K562 (cell line): ENCODE measurements around the gene FOXP3. TPM values are rescaled to one million over a fixed set of nuclear protein-coding genes. Genes with fewer than 3 reads are reported as not detected.

Experiments
- BRF1 ChIP-seq: IDR thresholded peaks from 3 replicates; pipeline ENCODE4 v1.6.1; 2011; ENCODE audit warnings: borderline replicate concordance, mild to moderate bottlenecking; ENCODE audit not compliant: insufficient read length; ENCODE audit errors: extremely low read depth
- DIDO1 ChIP-seq: fragments of 450-650 bp; IDR thresholded peaks from 2 replicates; pipeline ENCODE4 v1.6.1; 2016; ENCODE audit warnings: low read depth, missing biosample characterization, missing genetic modification characterization
- KAT8 ChIP-seq: fragments of 450-650 bp; IDR thresholded peaks from 2 replicates; pipeline ENCODE4 v1.6.1; 2016; ENCODE audit warnings: low read depth, mild to moderate bottlenecking
- MAFF ChIP-seq: IDR thresholded peaks from 2 replicates; pipeline ENCODE4 v1.6.1; 2012; ENCODE audit warnings: low read length, improper control_type of control experiment
- MCM5 ChIP-seq: fragments of 450-650 bp; IDR thresholded peaks from 2 replicates; pipeline ENCODE4 v1.6.1; 2016; ENCODE audit warnings: low read depth
- NRF1 ChIP-seq, 2 experiments: fragments of 450-650 bp; IDR thresholded peaks in 1 of 2; conservative IDR thresholded peaks in 1 of 2; 2 replicates each; pipeline ENCODE4 v1.6.1; 2014; ENCODE audit warnings: mild to moderate bottlenecking in 2 of 2
- RBM22 ChIP-seq: fragments of 200-400 bp; formaldehyde crosslinking; IDR thresholded peaks from 2 replicates; pipeline ENCODE4 v1.6.1; 2018; ENCODE audit warnings: low read length, low read depth; ENCODE audit not compliant: poor library complexity, severe bottlenecking
- RFX7 ChIP-seq: fragments of 250-450 bp; sonication (Bioruptor Pico); IDR thresholded peaks from 2 replicates; pipeline ENCODE4 v1.5.1; 2021; ENCODE audit warnings: mild to moderate bottlenecking
- SP2 ChIP-seq: IDR thresholded peaks from 2 replicates; pipeline ENCODE4 v1.6.1; 2011; ENCODE audit warnings: mild to moderate bottlenecking, low read depth, low read length, moderate library complexity; ENCODE audit not compliant: poor library complexity, severe bottlenecking; ENCODE audit errors: extremely low read depth
- TAF1 ChIP-seq: IDR thresholded peaks from 2 replicates; pipeline ENCODE4 v1.6.1; 2011; ENCODE audit warnings: mild to moderate bottlenecking, low read length, moderate library complexity; ENCODE audit not compliant: insufficient read depth, control insufficient read depth, severe bottlenecking; ENCODE audit errors: extremely low read depth
- ZNF644 ChIP-seq: fragments of 200-800 bp; sonication (Bioruptor generic); IDR thresholded peaks from 2 replicates; pipeline ENCODE4 v1.6.1; 2016; ENCODE audit warnings: low read depth, missing genetic modification characterization, missing compliant biosample characterization
- polyA plus RNA-seq, 8 experiments: library from polyadenylated mRNA; depleted of rRNA in 4 of 8; stranded (reverse) in 5 of 8; unstranded in 3 of 8; fragments of >200 nt; fragmentation: Nextera tagmentation in 2 of 8; fragmentation: Illumina TruSeq in 1 of 8; extraction: Ambion mirVana in 2 of 8; extraction: Trizol in 1 of 8; gene quantifications; 2 replicates each; pipeline versions ENCODE4 v1.2.1 to v1.2.3, GENCODE V29; 2011 to 2014; ENCODE audit warnings: inconsistent platforms in 1 of 8, missing spikeins in 1 of 8
- total RNA-seq, 7 experiments: library from RNA; depleted of rRNA in 6 of 7; stranded (reverse); fragments of >200 nt in 6 of 7; fragmentation: Illumina TruSeq in 2 of 7; extraction: Trizol in 2 of 7; gene quantifications; 2 replicates each; pipeline versions ENCODE4 v1.2.1 to v1.2.3, GENCODE V29; 2011 to 2021; ENCODE audit warnings: low replicate concordance in 1 of 7
- TF ChIP-seq, protein P1 (sequence below), 2 experiments: fragments of 150-350 bp in 1 of 2; IDR thresholded peaks; 2 replicates each; pipeline ENCODE4 v1.6.1; 2012 to 2016; ENCODE audit warnings: low read depth in 2 of 2, low read length in 2 of 2, mild to moderate bottlenecking in 1 of 2, moderate library complexity in 1 of 2
- TF ChIP-seq, protein P2 (sequence below), 2 experiments: fragments of 450-650 bp; IDR thresholded peaks; 2 replicates each; pipeline ENCODE4 v1.6.1; 2016; ENCODE audit warnings: mild to moderate bottlenecking in 2 of 2, borderline replicate concordance in 1 of 2, low read depth in 1 of 2, moderate library complexity in 1 of 2
- TF ChIP-seq, protein P3 (sequence below): fragments of 250-450 bp; sonication (Bioruptor Pico); IDR thresholded peaks from 2 replicates; pipeline ENCODE4 v1.5.0; 2021

The FOXP3 gene
- total and polyA plus RNA-seq, 9 of the 15 experiments (the other 6 are each of a cell fraction or from before 2014, with no cell fraction given), result 0.04 to 0.24 (median 0.07) TPM; not detected in 4

DNA sequence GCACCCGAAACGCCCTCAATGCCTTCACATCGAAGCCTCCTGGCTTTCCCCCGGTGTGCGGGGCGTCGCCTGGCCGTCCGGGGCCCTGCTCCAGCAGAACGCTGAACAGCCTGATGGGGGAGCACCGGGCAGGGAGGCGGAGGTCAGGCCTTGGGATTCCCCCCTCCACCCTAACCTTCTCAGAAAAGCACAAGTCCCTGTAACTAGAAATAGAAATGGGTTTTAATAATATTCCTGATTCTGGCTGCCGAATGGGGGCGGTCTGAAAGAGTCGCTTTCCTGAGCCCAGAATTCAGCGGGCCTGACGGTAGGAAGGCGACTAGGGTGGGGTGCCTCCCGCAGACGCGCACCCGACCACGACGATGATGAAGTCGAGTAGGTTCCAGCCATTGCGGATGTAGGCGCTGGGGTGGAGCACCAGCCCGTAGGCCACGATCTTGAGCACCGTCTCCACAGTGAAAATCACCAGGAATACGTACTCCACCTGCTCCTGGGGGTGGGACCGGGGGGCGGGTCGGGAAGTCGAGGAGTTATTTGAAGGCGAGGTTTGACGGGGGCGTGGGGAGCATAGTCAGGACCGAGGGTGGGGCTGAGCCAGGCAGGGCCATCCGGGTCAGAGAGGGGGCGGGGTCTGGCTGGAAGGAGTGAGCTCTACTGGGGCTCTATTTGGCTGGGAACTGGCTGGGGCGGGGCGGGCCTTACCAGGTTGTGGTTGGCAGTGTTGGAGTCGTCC lies 33.8 kb downstream of the FOXP3 start (continued):
- TF ChIP-seq TAF1 (peak; percentile 16), MAFF (no peak), NRF1 (conservative IDR thresholded peaks at IDR 0.05 in 1 of 2, IDR thresholded peaks at IDR 0.05 in 1 of 2) (peak in 1 of 2 experiments; percentile 37; a peak in 3 of 4 replicates), RFX7 (CRISPR knock-in tag) (no peak), MCM5 (no peak), DIDO1 (no peak), KAT8 (no peak), RBM22 (no peak), BRF1 (no peak), ZNF644 (tag) (no peak), SP2 (no peak)
- TF ChIP-seq, protein P1, sequence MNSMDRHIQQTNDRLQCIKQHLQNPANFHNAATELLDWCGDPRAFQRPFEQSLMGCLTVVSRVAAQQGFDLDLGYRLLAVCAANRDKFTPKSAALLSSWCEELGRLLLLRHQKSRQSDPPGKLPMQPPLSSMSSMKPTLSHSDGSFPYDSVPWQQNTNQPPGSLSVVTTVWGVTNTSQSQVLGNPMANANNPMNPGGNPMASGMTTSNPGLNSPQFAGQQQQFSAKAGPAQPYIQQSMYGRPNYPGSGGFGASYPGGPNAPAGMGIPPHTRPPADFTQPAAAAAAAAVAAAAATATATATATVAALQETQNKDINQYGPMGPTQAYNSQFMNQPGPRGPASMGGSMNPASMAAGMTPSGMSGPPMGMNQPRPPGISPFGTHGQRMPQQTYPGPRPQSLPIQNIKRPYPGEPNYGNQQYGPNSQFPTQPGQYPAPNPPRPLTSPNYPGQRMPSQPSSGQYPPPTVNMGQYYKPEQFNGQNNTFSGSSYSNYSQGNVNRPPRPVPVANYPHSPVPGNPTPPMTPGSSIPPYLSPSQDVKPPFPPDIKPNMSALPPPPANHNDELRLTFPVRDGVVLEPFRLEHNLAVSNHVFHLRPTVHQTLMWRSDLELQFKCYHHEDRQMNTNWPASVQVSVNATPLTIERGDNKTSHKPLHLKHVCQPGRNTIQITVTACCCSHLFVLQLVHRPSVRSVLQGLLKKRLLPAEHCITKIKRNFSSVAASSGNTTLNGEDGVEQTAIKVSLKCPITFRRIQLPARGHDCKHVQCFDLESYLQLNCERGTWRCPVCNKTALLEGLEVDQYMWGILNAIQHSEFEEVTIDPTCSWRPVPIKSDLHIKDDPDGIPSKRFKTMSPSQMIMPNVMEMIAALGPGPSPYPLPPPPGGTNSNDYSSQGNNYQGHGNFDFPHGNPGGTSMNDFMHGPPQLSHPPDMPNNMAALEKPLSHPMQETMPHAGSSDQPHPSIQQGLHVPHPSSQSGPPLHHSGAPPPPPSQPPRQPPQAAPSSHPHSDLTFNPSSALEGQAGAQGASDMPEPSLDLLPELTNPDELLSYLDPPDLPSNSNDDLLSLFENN (IDR thresholded peaks at IDR 0.05; ENCODE audit: low read depth in 2 of 2, low read length in 2 of 2), result no peak
- TF ChIP-seq, protein P2, sequence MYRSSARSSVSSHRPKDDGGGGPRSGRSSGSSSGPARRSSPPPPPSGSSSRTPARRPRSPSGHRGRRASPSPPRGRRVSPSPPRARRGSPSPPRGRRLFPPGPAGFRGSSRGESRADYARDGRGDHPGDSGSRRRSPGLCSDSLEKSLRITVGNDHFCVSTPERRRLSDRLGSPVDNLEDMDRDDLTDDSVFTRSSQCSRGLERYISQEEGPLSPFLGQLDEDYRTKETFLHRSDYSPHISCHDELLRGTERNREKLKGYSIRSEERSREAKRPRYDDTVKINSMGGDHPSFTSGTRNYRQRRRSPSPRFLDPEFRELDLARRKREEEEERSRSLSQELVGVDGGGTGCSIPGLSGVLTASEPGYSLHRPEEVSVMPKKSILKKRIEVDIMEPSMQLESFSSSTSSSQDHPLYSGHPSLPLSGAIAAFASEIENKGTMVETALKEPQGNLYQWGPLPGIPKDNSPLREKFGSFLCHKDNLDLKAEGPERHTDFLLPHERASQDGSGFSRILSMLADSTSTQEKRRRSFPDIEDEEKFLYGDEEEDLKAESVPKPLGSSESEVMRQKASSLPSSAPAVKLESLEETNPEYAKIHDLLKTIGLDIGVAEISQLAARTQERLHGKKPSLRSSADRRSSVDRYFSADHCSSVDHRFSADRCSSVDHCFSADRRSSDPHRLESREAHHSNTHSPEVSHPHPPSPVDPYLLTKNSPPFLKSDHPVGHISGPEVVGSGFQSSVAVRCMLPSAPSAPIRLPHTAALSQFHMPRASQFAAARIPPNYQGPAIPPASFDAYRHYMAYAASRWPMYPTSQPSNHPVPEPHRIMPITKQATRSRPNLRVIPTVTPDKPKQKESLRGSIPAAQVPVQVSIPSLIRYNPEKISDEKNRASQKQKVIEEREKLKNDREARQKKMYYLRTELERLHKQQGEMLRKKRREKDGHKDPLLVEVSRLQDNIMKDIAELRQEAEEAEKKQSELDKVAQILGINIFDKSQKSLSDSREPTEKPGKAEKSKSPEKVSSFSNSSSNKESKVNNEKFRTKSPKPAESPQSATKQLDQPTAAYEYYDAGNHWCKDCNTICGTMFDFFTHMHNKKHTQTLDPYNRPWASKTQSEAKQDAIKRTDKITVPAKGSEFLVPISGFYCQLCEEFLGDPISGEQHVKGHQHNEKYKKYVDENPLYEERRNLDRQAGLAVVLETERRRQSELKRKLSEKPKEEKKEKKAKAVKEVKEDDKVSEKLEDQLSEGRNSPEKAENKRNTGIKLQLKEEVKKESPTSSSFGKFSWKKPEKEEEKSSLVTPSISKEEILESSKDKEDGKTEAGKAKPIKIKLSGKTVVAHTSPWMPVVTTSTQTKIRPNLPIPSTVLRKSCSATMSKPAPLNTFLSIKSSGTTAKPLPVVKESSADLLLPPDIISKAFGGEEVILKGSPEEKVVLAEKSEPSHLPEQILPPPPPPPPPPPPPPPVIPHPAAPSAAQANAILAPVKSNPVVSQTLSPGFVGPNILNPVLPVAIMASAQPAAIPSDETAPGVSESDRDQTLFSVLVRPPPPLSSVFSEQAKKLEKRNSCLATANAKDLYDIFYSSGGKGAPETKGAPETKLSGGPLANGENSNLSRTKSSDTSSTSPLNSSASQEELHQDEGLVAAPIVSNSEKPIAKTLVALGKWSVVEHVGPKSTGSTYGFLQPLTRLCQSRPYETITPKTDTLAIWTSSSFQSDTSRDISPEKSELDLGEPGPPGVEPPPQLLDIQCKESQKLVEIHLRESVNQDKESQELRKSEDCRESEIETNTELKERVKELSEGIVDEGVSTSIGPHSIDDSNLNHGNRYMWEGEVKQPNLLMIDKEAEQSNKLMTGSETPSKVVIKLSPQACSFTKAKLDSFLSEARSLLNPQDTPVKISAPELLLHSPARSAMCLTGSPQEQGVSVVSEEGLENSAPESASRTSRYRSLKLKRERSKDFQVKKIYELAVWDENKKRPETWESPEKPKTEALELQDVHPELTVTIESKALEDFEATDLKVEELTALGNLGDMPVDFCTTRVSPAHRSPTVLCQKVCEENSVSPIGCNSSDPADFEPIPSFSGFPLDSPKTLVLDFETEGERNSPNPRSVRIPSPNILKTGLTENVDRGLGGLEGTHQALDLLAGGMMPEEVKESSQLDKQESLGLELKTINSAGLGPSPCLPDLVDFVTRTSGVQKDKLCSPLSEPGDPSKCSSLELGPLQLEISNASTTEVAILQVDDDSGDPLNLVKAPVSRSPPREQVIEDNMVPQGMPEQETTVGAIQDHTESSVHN (IDR thresholded peaks at IDR 0.05; ENCODE audit: borderline replicate concordance in 1 of 2, low read depth in 1 of 2), result no peak
- TF ChIP-seq, protein P3, sequence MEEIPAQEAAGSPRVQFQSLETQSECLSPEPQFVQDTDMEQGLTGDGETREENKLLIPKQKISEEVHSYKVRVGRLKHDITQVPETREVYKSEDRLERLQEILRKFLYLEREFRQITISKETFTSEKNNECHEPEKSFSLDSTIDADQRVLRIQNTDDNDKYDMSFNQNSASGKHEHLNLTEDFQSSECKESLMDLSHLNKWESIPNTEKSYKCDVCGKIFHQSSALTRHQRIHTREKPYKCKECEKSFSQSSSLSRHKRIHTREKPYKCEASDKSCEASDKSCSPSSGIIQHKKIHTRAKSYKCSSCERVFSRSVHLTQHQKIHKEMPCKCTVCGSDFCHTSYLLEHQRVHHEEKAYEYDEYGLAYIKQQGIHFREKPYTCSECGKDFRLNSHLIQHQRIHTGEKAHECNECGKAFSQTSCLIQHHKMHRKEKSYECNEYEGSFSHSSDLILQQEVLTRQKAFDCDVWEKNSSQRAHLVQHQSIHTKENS (CRISPR knock-in tag), result no peak
